Gastrocnemius medialis (tissue), 4 donors: ENCODE results near the gene CBX8.

ENCODE experiments used
- CTCF ChIP-seq, 5 experiments: fragments of 450-650 bp in 3 of 5; fragments of 200-600 bp in 2 of 5; sonication (generic) in 2 of 5; IDR thresholded peaks in 4 of 5; conservative IDR thresholded peaks in 1 of 5; 1 replicate in 4 of 5; 2 replicates in 1 of 5; pipeline ENCODE4 v1.5.1; 2016 to 2019; ENCODE audit warnings: antibody characterized with exemption in 5 of 5, mild to moderate bottlenecking in 3 of 5, moderate library complexity in 3 of 5
- POLR2A ChIP-seq, 2 donors: fragments of 450-650 bp; IDR thresholded peaks; one replicate each; pipeline ENCODE4 v1.6.1; 2017; ENCODE audit warnings: antibody characterized with exemption in 2 of 2, mild to moderate bottlenecking in 2 of 2, moderate library complexity in 2 of 2

GRCh38 chr17:79831265-79832217, 34.7 kb upstream of the CBX8 start:
- TF ChIP-seq CTCF (IDR thresholded peaks at IDR 0.05 in 4 of 5, conservative IDR thresholded peaks at IDR 0.05 in 1 of 5) (no peak), POLR2A (IDR thresholded peaks at IDR 0.05) (no peak)
